Ureter (tissue), 1 donor: ENCODE measurements around the gene EHBP1. TPM values are rescaled to one million over a fixed set of nuclear protein-coding genes. Genes with fewer than 3 reads are reported as not detected.
"Not testable (repeated sequence)": the region's sequence is repeated elsewhere in the genome, so short reads cannot be mapped to it uniquely, and the experiment has no call there.

ENCODE experiments used
- DNase-seq: peaks from one replicate; pipeline ENCODE4 v3.0.0-alpha.2; 2020; ENCODE audit warnings: low spot score
- total RNA-seq: library from RNA; stranded (reverse); gene quantifications from one replicate; pipeline ENCODE4 v1.2.4, GENCODE V29; 2023
- donor health status: DM: yes; HTN: yes; CAD: no.

EHBP1 gene
- total RNA-seq, 1 donor from 2014 or later, result 62.2 TPM

- no peak for DNase-seq
Observed at GRCh38 chr2:63018439-63018838, 312.9 kb downstream of the EHBP1 start.

DNA sequence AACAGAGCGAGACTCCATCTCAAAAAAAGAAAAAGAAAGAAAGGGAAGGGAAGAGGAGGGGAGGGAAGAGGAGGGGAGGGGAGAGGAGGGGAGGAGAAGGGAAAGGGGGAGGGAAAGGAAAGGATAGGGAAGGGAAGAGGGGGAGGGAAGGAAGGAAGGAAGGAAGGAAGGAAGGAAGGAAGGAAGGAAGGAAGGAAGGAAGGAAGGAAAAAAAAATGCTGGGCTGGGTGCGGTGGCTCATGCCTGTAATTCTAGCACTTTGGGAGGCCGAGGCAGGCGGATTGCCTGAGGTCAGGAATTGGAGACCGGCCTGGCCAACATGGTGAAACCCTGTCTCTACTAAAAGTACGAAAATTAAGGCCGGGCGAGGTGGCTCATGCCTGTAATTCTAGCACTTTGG, 314.2 kb downstream of the EHBP1 start:
- DNase-seq, result not testable (repeated sequence)

DNA sequence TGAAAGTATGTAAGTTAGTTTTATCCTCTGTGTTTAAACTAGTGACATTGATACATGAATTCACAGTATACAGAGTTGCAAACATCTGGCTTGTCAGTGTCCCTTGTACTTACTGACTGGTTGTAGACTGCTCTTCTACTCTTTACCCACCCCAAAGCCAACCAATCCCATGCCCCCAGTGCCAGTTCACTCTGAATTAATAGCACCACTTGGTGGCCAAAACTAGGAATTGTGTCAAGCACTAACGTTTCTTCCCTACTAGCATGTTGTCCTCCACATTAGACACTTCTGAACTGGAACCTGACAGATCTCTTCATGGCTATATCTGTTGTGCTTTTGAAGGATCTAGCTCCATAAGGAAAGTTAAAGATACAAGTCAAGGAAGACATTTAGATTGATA, 317.9 kb downstream of the EHBP1 start:
- DNase-seq, result no peak

DNA sequence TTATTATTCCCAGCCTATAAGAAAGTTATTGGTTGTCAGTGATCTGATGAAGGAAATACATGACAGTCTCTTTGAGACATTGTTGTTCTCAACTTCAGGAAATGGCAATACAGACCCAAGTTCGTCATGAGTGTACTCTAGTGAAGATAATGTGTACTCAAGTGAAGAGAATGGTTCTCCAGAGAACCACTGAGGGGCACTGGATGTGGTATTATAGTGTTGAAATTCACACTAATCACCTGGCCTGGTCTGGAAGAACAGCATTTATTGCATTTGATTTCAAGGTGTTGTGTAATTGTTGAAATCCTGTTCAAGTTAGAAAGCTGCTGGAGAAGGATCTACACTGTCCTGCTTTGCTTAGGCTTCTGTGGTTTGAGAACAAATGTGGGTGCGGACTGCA, 321.7 kb downstream of the EHBP1 start:
- DNase-seq, result no peak

- DNase-seq, result no peak
Observed at GRCh38 chr2:63029058-63029457, 323.5 kb downstream of the EHBP1 start.

DNA sequence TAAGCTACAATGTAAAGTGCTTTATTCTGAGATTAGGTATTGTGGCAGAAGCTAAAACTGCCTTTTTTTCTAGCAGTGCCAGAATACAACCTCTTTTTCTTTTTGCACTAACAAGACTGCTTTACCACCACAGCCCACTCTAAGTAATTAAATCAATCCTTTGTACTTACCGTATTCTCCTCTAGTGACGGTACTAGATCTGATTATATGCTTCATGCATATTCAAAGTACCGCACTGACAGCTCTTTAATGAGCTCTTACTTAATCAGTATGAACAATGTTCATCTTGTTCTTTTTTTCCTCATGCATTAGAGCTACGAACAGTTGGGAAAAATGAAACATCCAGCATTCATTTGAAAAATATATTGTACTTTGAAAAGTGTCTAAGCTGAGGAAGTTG, 329.0 kb downstream of the EHBP1 start:
- DNase-seq, result no peak

DNA sequence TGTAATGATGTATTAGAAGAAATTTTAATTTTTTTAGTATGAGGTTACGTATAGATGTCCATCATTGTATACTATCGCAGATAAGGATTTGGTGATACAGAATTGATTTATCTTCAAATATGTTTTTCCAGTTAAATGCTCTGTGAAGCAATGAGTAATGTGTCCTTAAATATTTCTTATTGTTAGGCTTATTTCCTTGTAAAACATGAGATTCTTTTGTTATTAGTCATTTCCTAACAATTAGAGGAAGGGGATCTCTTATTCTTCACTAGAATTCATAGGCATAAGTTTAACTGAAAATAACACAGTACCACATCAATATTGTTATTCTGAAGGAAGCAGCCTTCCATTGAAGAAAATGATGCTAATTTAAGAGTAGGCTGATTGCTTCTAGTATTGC, 329.7 kb downstream of the EHBP1 start:
- DNase-seq, result no peak

GRCh38 chr2:63035660-63036059, 330.1 kb downstream of the EHBP1 start:
- DNase-seq, result no peak

DNA sequence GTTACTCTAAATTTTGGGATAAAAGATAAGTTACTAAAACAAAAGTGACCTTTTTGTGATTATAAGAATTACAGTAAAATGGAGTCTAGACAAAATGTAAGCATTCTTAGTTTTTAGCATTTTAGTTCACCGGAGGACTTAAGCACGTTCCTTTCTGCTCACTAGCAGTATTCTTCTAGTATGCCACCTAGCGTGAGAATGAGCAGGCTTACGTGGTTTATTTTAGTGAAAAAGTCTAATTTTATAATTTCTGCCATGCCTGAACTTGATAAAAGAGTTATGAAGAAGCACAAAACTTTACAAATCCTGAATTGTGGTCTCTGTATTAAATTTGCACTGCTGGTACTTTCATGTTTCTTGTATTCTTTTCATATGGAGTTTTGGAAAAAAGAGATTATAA, 332.5 kb downstream of the EHBP1 start:
- DNase-seq, result no peak

- DNase-seq, result no peak
Observed at GRCh38 chr2:63040586-63040985, 335.1 kb downstream of the EHBP1 start.

- DNase-seq, result no peak
Observed at GRCh38 chr2:63041592-63041991, 336.1 kb downstream of the EHBP1 start.

GRCh38 chr2:63044362-63045327, 339.1 kb downstream of the EHBP1 start:
- DNase-seq, result no peak

DNA sequence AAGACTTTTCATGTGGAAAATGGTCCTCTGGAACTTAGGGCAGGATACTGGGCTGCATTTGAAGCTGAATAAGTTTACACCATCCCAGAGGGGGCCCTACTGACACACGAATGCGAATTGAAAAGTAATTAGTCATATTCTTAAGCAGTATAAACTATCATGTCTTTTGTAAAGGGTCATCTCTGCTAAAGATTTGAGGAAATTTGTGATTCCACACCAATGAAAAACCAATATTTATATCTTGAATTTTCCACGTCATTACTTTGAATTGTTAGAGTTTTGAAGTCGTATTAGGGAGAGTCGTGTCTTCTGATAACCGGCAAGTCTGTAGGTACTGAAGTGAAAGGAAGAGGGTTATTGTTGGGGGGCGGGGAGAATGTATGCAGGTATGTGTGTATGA, 341.0 kb downstream of the EHBP1 start:
- DNase-seq, result no peak

DNA sequence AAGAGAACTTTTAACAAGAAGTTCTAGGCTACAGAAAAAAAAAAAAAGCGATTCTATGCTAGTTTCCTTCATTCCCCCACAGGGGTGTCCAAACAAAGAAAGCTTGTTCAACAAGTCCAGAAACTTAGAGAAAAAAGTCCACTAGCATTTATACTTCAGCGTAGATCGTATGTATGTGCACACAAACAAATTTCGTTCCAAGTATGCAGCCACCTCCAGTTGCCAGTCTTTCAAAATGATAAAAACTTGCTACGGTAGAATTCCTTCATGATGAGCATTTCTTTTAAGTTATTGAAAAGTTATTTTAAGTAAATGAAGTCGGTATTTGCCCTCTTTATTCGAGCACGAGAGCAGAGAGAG, 341.4 kb downstream of the EHBP1 start:
- no peak for DNase-seq

- DNase-seq, result no peak
Observed at GRCh38 chr2:63047321-63048279, 342.1 kb downstream of the EHBP1 start.

- DNase-seq, result no peak
Observed at GRCh38 chr2:63048367-63049171, 343.1 kb downstream of the EHBP1 start.

DNA sequence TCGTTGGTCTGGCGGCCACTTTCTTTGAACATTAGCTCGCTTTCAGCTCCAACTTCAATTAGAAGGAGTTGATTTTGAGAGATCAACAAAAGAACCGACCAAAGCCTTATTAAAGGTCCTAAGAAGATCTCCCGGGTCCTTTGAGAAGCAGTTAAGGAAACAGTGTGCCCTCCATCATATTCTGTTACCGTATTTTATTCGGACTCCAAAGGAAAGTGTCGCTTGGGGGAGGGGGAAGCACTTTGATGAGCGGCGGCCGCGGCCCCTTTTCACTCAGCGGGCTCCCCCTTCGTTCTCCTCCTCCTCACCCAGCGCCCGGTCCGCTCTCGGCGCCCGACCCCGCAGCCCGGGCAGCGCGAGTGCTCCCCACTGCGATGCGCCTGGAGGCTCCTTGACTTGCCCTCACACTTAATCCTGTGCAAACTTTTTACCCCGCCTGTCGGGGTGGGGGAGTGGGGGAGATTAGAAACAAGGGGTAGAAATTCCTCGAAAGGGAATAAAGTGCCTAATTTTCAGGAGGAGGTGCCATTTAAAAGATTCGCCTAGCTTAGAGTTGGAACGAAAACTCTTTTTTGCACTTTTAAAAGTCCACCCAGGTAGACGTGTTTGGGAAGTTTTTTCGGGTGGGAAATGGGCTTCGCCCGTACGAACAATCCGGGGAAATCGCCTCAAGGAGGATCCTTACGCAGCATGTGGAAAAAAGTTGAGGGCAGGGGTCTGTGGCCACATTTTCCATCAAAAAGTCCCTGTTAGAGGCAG, 343.9 kb downstream of the EHBP1 start:
- no peak for DNase-seq

DNA sequence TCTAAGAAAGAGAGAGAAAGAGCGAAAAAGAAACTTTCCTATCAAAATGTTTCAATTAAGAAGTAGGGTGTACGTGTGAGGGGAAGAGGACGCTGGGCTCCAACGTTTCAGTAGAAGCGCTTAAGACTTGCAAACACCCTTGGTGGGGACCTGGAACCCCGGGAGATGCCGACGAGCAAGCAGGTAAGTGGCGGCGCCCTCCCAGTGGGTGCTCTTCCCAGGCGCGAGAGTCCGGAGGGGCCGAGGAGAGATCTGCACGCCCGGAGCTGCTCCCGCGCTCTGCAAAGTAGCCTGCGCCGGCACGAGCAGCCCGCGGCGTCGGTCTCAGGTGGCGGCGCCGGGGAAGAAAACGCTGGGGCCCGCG, 344.4 kb downstream of the EHBP1 start:
- DNase-seq, result no peak

DNA sequence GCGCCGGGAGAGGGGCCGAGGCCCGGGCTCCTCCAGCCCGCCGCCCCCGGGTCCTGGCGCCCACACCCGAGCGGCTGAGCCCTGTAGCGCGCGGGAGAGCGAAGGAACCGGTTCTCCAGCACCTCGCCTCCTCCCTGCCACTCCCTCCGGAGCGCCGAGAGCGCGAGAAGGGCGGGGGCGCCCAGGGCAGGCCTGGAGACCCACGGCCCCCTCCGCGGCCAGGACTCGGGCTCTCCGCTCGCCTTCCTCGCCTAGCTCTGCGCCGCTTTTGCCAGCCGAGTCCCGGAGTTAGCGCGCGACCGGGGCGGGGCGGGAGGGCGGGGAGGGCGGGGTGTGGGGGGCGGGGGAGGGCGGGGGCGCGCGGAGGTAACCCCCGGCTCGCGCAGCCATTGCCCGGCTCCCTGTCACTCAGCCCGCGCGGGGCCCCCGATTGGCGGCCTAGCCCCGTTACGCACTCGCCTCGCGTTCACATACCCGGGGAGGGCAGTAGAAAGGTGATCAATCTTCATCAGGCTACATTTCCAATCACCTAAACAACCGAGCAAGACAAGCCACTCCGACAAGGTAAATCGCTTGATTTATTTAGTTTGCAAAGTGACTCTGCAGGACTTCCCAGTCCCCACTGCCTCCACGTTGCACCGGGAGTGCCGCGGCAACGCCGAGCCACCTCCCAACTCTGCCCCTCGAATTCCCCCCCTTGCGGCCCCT, 345.0 kb downstream of the EHBP1 start, which contains the start of gene OTX1:
Gene OTX1, plus strand, starts transcription at position 497 of the 708 bp plus-strand sequence. CDS start 2,161 bp downstream, outside the sequence.
- DNase-seq, result peak; percentile 54
